GOT3 (cell line): ENCODE data around the gene CFAP65.
A peak's percentile ranks its signal among the peaks of the same experiment; 100 is the strongest.

Source experiments
- DNase-seq: peaks from one replicate; lab custom pipeline; 2025; ENCODE audit warnings: mixed read lengths; lab: John Stamatoyannopoulos, UW

The CFAP65 gene

DNA sequence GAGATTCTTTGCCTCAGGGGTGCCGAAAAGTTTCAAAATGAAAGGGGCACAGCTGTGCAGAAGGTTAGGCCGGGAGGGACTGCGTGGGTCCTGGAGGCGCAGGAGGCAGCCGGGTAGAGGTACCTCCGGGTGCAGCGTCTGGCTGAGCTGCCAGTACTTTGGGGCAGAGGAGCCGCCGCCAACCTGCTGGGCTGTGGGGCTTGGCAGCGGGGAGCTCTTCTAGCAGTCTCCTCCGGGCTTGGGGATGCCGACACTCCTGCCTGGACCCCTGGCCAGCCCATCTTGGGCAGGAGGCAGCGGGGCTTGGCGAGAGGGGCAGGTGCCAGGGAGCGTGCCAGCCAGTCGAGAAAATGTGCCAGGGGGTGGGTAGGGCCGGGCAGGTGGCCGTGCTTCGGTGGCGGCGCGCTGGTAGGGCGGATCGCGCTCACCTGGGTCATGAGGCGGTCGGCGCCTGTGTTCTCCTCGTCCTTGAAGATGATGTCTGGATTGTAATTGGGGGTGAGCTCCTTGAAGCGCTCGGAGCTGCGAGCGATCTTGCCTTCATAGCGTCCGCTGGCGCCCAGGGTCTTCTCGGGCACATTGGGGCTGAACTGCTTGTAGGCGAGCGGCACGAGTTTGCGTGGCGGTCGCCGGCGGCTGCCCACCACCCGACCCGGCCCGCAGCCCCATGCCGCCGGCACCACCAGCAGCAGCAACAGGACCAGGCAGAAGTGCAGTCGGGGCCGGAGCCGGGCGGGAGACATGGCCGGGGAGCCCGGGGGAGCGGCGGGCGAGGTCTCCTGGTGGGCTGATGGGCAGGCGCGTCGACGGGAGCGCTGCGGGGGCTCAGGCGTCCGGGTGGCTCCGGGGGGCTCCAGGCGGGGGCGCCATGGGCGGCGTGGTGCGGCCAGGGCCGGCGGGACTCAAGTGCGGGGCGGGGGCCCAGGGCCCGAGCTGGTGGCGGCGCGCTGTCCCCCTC, 18.7 kb upstream of the CFAP65 start:
- DNase-seq: no peak

DNA sequence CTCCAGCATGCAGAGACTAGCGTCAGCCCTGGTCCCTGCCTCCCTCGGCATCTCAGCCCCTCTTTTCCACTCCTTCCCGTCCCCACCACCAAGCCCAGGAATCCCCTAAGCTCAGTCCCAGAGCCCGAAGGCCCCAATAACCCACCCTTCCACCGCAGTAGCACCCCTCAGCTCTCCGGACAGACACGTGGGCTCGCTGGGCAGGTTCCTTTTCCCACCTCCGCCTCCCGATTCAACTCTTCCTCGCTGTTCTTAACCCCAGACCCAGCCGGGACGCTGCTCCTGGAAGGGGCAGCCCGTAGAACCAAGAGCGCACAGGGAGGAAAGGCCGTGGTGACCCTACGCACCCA, 18.0 kb upstream of the CFAP65 start:
- DNase-seq: no peak

DNA sequence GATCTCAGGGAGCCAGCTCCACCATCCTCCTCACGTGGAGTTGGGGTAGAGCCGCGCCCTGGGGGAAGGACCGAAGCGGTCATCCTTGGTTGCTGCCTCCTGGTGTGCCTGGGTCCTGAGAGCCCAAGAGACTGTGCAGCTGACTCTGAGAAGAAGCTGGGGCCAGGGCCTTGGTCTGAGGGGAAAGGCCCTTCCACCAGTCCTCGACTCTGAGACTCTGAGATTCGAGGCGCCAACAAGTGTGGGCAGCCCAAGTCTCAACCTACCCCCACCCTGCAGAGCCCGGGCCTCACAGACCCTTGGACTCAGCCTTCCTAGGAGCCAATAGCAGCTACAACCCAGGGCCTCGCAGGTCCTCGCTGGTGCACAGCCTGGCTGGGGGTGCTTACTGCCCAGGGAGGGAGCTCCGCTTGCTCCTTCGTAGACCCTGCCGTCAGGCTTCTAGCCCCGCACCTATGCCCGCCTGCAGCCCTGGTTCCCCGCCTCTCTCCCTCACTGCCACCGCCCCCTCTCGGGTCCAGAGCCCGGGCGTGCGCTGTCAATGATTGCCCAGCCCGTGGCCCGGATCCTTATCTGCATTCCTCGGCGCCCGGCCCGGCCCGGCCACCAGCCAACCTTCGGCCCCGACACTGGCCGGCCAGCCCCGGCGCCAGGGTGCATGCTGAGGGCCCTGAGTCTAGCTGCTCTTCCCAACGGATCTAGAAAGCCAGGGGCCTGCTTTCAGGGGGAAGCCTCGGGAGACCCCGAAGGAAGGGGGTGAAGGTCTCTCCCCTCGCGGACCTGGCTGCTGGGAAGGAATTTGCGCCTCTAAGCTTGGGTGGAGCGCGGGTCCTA, 17.4 kb upstream of the CFAP65 start:
- no peak for DNase-seq

DNA sequence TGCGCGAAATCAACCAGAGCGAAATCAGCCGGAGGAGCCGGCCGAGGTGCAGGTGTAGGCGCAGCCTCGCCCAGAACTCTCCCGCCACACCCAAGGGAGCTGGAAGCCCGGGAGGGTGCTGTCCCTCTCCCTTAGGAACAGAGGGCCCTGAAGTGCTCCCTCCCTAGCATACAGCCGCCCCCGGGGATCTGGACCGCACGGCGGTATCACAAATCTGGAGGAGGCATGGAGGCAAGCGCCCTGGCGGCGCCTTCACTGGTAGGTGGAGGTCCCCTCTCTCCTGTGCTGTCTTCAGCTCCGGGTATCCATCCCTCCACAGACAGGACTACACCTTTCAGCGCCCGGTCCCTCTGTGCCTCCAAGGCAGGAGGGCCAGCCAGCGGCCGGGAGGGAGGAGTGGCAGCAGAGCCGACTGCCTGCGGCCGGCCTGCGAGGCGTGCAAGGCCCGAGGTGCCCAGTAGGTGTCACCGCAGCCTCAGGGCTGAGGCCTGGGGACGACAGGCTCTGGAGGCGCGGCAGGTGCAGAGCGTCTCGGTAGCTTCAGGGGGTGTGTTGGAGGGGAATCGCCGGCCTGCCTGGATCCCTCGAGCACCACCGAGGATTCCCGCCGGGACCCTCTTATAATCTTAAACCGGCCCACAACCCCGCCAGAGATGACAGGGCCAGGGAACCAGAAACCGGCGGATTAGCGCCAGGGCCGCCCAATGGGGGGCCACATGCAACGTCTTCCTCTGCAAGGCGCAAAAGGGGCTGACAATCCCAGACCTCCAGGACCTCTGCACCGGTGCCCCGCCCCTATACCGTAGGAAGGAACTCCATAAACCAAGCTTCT, 16.6 kb upstream of the CFAP65 start:
- peak; percentile 32 for DNase-seq

DNA sequence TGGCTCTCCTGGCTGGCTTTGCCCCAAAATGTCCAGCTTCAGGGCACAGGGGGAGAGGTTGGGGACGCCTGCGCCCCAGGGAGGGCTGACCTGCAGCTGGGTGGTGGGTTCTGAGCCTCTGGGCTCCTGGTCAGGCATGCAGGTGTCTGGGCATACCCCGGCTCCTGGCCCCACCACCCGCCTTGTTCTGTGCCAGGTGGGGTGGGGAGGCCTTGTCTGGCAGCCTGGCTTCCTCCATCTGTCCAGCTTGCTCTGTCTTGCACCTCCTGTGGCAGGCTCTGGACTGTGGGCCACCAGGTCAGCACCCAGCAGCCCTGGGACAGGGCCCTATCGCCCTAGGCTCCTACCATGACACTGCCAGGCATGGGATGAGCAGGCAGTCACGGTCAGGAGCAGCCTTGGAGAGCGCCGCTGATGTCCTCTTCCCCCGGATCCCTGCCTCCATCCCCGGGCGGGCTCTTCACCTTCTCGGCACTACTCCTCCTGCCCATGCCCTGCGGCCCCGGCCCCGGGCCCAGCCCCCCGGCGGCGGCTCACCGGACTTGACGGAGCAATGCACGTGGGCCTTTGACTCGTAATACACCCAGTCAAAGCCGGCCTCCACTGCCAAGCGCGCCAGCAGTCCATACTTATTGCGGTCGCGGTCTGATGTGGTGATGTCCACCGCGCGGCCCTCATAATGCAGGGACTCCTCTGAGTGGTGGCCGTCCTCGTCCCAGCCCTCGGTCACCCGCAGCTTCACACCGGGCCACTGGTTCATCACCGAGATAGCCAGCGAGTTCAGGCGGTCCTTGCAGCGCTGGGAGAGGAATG, 15.8 kb upstream of the CFAP65 start:
- no peak for DNase-seq

DNA sequence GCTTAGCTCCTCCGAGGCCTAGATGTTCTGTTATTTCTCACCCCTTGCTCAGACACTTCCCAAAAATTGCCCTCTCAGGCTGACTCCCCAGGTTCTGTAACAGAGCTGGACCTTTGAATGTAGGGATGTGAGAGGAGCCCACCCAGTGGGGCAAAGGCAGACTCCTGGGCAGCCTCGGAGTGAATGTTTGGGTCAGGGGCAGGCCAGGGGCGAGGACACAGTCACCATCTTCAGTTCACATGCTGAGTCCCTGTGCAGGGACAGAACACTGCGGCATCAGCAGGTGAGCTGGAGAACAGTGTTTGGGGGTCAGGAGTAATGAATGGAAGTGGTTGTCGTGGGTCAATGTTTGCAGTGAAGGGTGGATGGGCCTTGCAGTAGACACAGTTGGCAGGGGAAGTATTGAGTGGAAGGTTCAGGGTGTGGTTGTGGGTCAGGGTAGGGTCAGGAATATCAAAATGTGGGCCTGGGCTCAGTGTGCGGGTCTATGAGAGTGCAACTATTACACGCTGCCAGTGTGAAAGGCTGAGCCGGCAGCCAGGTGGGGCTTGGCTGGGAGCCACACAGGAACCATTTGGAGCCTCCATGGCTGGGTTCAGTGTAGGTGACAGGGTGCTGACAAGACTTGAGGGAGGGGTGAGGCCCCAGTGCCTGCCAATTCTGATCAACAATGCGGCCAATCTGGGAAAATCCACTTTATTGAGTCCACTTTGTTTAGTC, 15.0 kb upstream of the CFAP65 start:
- DNase-seq: no peak

DNA sequence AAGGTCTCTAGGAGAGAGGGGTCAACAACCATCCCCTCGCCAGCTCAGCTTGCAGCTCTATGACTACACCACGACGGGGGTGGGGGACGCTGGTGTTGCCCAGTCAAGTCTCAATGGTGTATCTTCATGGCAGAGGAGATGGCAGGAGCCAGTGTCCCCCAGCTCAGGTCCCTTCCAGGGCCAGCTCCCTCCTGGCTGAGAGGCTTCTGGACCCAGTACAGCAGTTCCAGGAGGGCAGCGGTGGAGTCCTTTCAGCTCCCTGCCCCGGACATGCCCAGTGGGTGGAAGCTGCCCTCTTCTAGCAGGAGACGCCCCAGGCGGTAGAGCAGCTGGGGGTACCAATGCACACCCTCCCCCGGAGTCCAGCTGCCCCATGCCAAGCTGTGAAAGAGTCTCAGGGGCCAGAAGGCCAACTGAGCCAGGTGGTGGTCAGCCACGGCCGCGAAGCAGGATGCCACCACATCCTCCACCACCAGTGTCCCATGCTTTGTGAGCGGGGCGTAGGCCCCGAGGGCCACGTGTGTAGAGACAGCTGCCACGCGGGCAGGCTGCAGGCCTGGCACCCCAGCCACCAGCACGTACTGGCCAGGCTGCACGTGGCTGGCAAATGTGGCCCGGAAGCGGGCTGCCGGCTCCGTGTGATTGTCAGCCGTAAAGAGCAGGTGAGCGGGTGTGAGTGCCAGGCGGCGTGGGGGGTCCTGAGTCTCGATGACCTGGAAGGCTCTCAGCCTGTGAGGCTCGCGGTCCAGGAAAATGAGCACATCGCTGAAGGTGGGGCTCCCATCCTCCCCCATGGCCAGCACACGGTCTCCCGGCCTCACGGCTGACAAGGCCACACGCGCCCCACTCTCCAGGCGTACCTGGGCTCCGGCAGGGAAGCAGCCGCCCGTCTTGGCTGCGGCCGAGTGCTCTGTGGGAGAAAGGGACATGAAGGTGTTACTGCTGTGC, 13.9 kb upstream of the CFAP65 start:
- no peak for DNase-seq

DNA sequence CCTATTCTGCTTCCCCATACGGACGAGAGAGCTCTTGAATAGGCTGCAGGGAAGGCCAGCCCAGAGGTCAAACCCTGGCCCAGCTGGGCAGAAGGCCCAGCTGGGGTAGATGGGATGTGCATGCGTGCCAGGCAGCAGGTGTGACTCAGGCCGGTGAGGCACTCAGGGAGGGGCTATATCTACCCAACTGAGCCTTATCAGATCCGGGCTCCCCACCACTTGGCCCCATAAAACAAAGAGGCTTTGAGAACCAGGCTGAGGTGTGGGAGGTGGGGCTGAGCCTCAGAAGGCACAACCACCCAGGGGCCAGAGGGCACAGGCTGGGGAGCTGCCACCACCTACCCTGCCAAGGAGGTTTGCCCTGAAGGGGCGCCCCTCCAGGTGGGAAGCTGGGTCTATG, 8.0 kb upstream of the CFAP65 start:
- DNase-seq: no peak

DNA sequence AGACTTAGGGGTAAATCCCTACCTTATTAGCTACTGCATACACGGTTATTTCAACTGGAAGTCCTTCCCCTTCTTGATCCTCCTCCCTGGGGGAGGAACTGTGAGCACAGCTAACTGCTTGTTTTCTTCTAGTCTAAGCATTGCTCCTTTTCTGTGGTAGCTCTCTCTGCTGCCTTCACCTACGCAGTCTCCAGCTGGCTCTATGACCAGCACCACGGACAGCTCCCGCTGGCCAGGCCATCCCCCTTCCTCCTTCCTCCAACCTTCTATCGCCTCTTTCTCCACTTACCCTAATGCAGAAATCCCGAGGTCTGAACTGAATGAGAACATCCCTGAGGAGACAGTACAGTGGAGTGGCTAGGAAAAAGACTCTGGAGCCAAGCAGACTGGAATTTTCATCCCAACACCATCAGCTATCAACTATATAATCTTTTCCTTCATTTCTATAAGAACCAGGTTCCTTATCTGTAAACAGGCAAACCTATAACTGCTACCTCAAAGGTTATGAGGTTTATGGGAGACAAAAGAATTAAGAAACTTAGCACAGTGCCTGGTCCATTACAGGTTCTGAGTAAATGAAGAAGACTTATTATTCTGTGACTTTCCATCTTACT, 4.7 kb upstream of the CFAP65 start:
- no peak for DNase-seq

DNA sequence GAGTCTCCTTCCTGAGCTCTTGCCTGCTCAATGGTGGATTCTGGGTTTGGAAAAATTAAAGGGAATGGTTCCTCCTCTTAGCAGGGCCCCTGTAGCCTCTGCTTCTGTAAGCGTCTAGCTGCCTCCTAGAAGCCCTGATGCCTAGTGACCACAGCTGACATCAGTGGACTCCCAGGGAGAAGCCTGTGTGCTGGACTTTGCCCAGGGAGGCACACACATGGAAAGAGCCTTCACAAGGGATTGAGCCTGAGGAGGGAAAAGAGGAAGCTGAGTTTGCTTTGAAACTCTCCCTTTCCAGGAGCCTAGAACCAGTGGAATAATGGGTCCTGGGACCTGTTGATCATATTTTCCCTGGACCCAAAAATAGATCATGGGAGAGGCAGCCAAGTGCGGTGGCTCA, 1.4 kb upstream of the CFAP65 start:
- no peak for DNase-seq

DNA sequence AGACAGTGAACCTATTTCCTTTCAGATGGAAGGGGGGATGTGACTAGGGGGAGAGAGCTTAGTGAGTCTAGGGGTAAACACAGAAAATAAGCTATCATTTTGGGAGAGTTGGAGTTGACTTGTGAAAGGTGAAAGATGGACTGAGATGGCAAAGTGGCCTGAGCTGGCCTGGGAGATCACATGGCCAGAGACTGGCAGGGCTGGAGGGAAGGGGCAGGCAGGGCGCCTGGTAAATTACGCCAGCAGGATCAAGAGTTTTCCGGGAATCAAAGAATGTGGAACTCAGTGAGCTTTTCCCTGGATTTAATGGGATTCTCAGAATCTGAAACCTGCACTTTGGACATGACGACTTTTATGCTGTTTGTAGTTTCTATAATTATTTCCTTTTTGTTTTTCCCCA, 841 bp upstream of the CFAP65 start:
- DNase-seq: no peak

DNA sequence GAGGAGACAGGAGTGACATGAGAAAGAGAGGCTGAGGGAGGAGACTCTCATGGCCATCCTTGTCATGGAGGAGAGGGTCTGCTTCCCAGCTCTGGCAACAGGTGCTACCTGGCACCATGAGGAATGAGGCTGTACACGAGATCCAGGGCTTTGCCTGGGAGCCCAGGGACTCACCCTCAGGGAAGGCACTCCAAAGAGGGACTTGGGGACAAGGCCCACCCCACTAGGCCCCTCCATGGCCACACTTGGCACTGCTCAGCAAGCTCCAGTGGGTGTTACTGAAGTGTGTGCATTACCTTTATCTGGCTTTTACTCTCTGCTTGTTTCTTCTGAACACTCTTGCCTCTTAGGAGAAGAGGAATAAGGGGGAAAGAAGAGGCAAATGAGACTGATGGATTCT, 2.7 kb downstream of the CFAP65 start:
- DNase-seq: no peak

DNA sequence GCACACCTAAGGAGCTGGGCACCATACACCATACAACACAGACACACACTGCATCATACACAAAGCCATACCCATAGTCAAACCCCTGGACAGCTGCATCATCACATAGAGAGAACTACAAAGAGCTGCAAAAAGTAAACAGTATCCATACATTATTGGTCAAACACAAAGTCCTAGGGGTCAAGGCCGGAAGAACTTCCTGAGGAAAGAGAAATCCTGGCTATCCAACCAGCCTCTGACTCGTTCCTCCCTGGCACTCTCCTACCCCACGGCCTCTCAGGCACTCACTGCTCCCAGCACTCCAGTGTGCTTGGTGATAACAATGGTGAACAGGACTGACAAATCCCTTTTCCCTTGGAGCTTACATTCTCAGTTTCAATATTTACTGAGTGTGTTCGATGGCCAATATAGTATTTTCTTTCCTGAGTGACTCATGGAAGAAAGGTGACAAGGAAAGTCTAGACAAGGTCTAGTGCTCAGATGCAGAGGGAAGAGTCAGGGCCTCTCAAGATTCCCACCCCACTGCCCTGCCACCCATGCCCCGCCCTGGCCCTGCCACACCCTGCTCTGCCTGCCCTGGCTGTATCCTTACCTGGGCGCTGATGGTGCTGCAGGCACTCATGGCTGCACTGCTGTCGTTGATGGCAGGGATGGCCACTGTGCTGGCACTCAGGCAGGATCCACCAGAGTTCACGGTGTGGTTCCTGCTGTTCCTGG, 3.4 kb downstream of the CFAP65 start:
- DNase-seq: no peak

DNA sequence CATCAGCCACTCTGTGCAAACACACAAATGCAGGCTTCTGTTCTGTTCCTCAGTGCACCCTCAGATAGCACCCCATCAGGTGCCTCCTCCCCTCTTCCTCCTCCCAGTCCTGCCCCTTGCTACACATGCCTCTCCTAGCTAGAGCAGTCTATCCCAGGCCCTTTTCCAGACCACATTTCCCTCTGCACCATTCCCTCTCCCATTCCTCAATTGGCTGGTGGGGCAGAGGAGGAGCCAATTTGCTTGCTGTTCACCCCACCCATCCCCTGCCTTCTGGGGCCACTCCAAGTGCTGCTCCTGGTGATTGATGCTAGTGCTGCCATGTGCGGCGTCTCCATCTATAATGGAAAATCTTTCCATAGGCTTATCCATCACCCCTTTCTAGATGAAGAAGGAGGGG, 5.4 kb downstream of the CFAP65 start:
- DNase-seq: no peak

DNA sequence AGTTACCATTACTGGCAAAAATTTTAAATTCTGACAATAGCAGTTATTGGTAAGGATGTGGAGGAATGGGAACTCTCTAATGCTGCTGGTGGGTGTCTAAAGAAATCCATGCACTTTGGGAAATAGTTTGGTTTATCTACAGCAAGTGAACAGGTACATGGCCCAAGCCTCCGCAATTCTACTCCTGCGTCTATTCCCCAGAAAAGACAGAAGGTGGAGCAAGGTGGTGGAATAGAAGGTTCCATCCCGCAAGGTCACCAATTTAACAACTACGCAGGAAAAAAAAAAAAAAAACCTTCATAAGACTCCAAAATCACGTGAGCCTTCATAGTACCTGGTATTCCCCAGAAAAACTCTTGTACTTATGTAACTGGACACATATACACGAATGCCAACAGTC, 6.5 kb downstream of the CFAP65 start:
- DNase-seq: no peak

DNA sequence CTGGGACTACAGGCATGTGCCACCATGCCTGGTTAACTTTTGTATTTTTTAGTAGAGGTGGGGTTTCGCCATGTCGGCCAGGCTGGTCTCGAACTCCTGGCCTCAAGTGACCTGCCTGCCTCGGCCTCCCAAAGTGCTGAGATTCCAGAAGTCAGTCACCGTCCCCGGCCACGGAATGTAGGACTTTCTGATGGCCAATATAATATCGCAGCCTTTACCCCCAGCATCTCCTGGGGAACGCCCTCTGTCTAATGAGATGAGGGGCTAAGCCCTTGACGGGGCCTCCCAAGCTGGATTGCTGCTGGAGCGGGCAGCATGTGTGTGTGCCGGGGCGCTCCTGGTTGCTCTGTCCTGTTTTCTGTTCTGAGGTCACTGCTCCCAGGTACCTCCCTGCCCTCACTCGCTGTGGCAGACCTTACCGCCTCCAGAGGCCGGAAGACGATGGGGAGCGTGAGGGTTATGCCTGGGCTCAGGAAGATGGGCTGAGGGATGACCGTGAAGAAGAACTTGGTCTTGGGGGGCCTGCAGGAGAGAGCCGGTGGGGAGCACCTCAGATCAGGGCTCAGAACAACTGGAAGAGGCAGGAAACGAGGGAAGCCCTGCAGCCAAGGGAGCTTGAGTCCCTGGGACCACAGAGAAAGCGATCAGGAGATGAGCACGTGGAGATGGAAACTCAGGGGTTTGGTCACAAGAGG, 9.1 kb downstream of the CFAP65 start:
- no peak for DNase-seq

DNA sequence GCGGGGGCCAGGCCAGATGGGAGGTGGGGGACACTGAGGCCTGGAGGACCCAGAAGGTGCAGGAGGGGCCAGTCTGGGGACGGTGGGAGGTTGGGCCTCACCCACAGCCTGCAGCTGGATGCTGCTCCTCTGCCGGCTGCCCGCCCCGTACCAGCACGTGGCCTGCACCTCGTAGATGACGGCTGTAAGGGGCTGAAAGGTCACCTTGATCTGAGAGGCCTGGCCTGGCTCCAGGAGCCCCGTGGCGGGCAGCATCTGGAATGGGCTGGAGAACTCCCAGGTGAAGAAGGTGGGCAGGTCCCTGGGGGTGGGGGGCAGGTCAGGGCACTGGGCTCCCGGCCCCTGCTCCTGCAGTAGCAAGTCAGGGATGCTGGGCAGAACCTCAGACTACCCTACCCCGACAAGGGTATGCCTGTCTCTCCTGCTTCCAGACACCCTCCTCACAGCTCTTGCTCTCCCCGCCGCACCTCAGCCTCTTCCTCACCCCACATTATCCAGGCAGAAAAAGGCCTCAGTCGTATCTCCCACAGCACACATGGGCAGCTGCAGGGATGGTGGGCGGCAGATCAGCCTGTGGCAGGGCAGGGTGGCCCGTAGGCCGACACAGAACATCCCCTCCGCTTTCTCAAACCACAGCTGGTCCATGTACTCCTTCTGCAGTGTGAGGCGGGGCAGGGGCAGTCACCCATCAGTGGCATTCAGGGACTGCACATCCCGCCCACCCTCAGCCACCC, 10.1 kb downstream of the CFAP65 start:
- no peak for DNase-seq
